ENCODE data around the gene SPPL2B.
"Not testable (repeated sequence)": the region's sequence is repeated elsewhere in the genome, so short reads cannot be mapped to it uniquely, and the experiment has no call there.

Gene SPPL2B

GRCh38 chr19:2328401-2329148 is at the start of gene SPPL2B, which contains the start of gene LSM7:
TSS of gene SPPL2B (plus strand) at chr19:2328684. CDS start at chr19:2328710, 26 bp downstream.
TSS of gene LSM7 (minus strand) at chr19:2328586. CDS start at chr19:2328566, 20 bp downstream.
- peak; percentile 91 for DNase-seq

GRCh38 chr19:2280633-2281264 is 47.7 kb upstream of the SPPL2B start:
- DNase-seq, result no peak

- not testable (repeated sequence) for DNase-seq
Observed at GRCh38 chr19:2281265-2282061, 47.0 kb upstream of the SPPL2B start.

- no peak for DNase-seq
Observed at GRCh38 chr19:2282062-2282861, 46.2 kb upstream of the SPPL2B start, which contains the start of gene PEAK3. TSS of gene PEAK3 (minus strand) at chr19:2282175. CDS start at chr19:2280931, 1,244 bp downstream.

GRCh38 chr19:2282862-2283237 is 45.6 kb upstream of the SPPL2B start:
- DNase-seq, result no peak

- DNase-seq, result no peak
Observed at GRCh38 chr19:2283835-2284507, 44.5 kb upstream of the SPPL2B start.

GRCh38 chr19:2286402-2287140 is 41.9 kb upstream of the SPPL2B start:
- no peak for DNase-seq

GRCh38 chr19:2287585-2288337 is 40.7 kb upstream of the SPPL2B start:
- no peak for DNase-seq

- no peak for DNase-seq
Observed at GRCh38 chr19:2288338-2288817, 40.1 kb upstream of the SPPL2B start.

GRCh38 chr19:2288818-2289713 is 39.4 kb upstream of the SPPL2B start:
- DNase-seq, result no peak

- DNase-seq, result no peak
Observed at GRCh38 chr19:2289714-2290435, 38.6 kb upstream of the SPPL2B start.

GRCh38 chr19:2290441-2291184 is 37.9 kb upstream of the SPPL2B start:
- DNase-seq, result peak; percentile 40

- no peak for DNase-seq
Observed at GRCh38 chr19:2291185-2291751, 37.2 kb upstream of the SPPL2B start.

- no peak for DNase-seq
Observed at GRCh38 chr19:2294687-2295335, 33.7 kb upstream of the SPPL2B start.

GRCh38 chr19:2296141-2296540 is 32.3 kb upstream of the SPPL2B start:
- DNase-seq, result no peak

GRCh38 chr19:2300533-2300932 is 28.0 kb upstream of the SPPL2B start:
- DNase-seq, result no peak
